Left ventricle myocardium inferior (tissue), 1 donor: ENCODE measurements around the gene VPS13D. TPM values are rescaled to one million over a fixed set of nuclear protein-coding genes. Genes with fewer than 3 reads are reported as not detected.

Experiments
- DNase-seq: peaks from one replicate; pipeline ENCODE4 v3.0.0-alpha.2; 2020
- H3K27ac ChIP-seq: fragments of 200-600 bp; replicated peaks from 2 replicates; pipeline ENCODE4 v1.8.0; 2021
- H3K27me3 ChIP-seq: fragments of 200-600 bp; 2 replicates; pipeline ENCODE4 v1.8.0; 2021; ENCODE audit warnings: low read depth
- H3K36me3 ChIP-seq: fragments of 200-600 bp; 2 replicates; pipeline ENCODE4 v1.8.0; 2021
- H3K4me1 ChIP-seq: fragments of 200-600 bp; 2 replicates; pipeline ENCODE4 v1.8.0; 2021
- H3K4me3 ChIP-seq: fragments of 200-600 bp; 2 replicates; pipeline ENCODE4 v1.8.0; 2021; ENCODE audit warnings: mild to moderate bottlenecking, moderate library complexity
- H3K9me3 ChIP-seq: fragments of 200-600 bp; replicated peaks from 2 replicates; pipeline ENCODE4 v1.8.0; 2021
- CTCF ChIP-seq: fragments of 200-600 bp; IDR thresholded peaks from 2 replicates; pipeline ENCODE4 v1.8.0; 2021; ENCODE audit warnings: antibody characterized with exemption, mild to moderate bottlenecking, borderline replicate concordance
- intact Hi-C: fragments of 100-400 bp; cut with micrococcal nuclease; formaldehyde crosslinking; loops from one replicate; pipeline ENCODE4 v1.11.0; 2022
- total RNA-seq: library from RNA; stranded (reverse); fragmentation: NEBNext Ultra II Directional; extraction: Animal tissue kit (Norgen Biotek cat#: 25700); gene quantifications from one replicate; pipeline ENCODE4 v1.2.1, GENCODE V29; 2021
- donor health status: DM: no; HTN: yes; CAD: no; lungs with severe emphysema.

The VPS13D gene
- total RNA-seq, 1 donor from 2014 or later: 71.6 TPM

- intact Hi-C loops: no loop called here
- Histone ChIP-seq H3K4me1 (peaks cover 58% of the 10 kb centered on the region), H3K27ac (peak overlapping the region; percentile 78)
Observed at GRCh38 chr1:12404918-12405317, 175.1 kb downstream of the VPS13D start.

GRCh38 chr1:12405325-12406210 is 175.7 kb downstream of the VPS13D start:
- H3K9me3 ChIP-seq: no peaks in the 10 kb centered on the region
- H3K36me3 ChIP-seq: peaks cover 55% of the 10 kb centered on the region
- H3K27me3 ChIP-seq: no peaks in the 10 kb centered on the region
- no peak overlapping the region for H3K4me3 ChIP-seq
- peak overlapping the region; percentile 78 for H3K27ac ChIP-seq
- TF ChIP-seq CTCF: peak; percentile 21
- intact Hi-C loops: loop anchor here (2.0 kb wide), 1 partner anchor 71 kb away; no protein-coding TSS in a partner anchor
- DNase-seq: no peak
- H3K4me1 ChIP-seq: peaks cover 58% of the 10 kb centered on the region

More at GRCh38 chr1:12404918-12405317, 175.1 kb downstream of the VPS13D start:
- no peak for DNase-seq
- Histone ChIP-seq H3K4me3 (no peak overlapping the region), H3K27me3 (no peaks in the 10 kb centered on the region), H3K9me3 (no peaks in the 10 kb centered on the region), H3K36me3 (peaks cover 54% of the 10 kb centered on the region)
- no peak for TF ChIP-seq CTCF

- H3K27ac ChIP-seq: peak overlapping the region; percentile 78
- peaks cover 57% of the 10 kb centered on the region for H3K4me1 ChIP-seq
- peaks cover 52% of the 10 kb centered on the region for H3K36me3 ChIP-seq
- H3K4me3 ChIP-seq: no peak overlapping the region
- no peak for TF ChIP-seq CTCF
- no peaks in the 10 kb centered on the region for H3K27me3 ChIP-seq
- DNase-seq: no peak
- intact Hi-C loops: loop anchor here (2.0 kb wide), 1 partner anchor 70 kb away; no protein-coding TSS in a partner anchor
- H3K9me3 ChIP-seq: no peaks in the 10 kb centered on the region
Observed at GRCh38 chr1:12406211-12407021, 176.6 kb downstream of the VPS13D start.

- DNase-seq: no peak
- peaks cover 51% of the 10 kb centered on the region for H3K36me3 ChIP-seq
Observed at GRCh38 chr1:12407050-12407961, 177.5 kb downstream of the VPS13D start.

More at GRCh38 chr1:12407050-12407961, 177.5 kb downstream of the VPS13D start:
- H3K4me1 ChIP-seq: peaks cover 53% of the 10 kb centered on the region
- TF ChIP-seq CTCF: peak; percentile 66
- no peaks in the 10 kb centered on the region for H3K27me3 ChIP-seq
- no peaks in the 10 kb centered on the region for H3K9me3 ChIP-seq
- peak overlapping the region; percentile 78 for H3K27ac ChIP-seq
- H3K4me3 ChIP-seq: no peak overlapping the region
- intact Hi-C loops: loop anchor here (2.0 kb wide), 1 partner anchor 69 kb away; no protein-coding TSS in a partner anchor
